ENCODE results near the gene FN1.

DNA sequence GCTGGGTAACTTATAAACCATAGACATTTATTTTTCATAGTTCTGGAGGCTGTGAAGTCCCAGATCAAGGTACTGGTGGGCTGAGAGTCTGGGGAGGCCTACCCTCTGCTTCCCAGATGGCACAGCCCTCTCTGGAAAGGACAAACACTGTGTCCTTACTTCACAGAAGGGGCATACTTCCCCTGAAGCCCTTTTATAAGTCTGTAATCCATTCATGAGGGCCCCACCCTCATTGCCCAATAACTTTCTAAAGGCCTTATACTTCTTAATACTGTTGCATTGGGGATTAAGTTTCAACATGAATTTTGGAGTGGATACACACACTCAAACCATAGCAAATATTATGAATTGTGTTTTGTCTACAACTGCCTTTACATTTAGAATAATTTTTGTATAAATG, 88.0 kb downstream of the FN1 start:
- TF ChIP-seq, protein P1, sequence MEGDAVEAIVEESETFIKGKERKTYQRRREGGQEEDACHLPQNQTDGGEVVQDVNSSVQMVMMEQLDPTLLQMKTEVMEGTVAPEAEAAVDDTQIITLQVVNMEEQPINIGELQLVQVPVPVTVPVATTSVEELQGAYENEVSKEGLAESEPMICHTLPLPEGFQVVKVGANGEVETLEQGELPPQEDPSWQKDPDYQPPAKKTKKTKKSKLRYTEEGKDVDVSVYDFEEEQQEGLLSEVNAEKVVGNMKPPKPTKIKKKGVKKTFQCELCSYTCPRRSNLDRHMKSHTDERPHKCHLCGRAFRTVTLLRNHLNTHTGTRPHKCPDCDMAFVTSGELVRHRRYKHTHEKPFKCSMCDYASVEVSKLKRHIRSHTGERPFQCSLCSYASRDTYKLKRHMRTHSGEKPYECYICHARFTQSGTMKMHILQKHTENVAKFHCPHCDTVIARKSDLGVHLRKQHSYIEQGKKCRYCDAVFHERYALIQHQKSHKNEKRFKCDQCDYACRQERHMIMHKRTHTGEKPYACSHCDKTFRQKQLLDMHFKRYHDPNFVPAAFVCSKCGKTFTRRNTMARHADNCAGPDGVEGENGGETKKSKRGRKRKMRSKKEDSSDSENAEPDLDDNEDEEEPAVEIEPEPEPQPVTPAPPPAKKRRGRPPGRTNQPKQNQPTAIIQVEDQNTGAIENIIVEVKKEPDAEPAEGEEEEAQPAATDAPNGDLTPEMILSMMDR (IDR thresholded peaks at IDR 0.05): no peak
- TF ChIP-seq POLR2A (IDR thresholded peaks at IDR 0.05) (no peak), POLR2AphosphoS5 (IDR thresholded peaks at IDR 0.05) (no peak)

Data from prostate gland (tissue), 2 donors.